Vagina (tissue), 2 donors: Measurements from ENCODE around the gene RASA3.

Experiments
- POLR2A ChIP-seq, 2 donors: fragments of 450-650 bp; IDR thresholded peaks; one replicate each; pipeline ENCODE4 v1.6.1; 2017; ENCODE audit warnings: antibody characterized with exemption in 2 of 2, mild to moderate bottlenecking in 2 of 2, moderate library complexity in 2 of 2
- POLR2AphosphoS5 ChIP-seq, 2 donors: sonication (generic); formaldehyde crosslinking; IDR thresholded peaks; one replicate each; pipeline ENCODE4 v1.9.0; 2017; ENCODE audit warnings: antibody characterized with exemption in 2 of 2, mild to moderate bottlenecking in 2 of 2, low read depth in 1 of 2; ENCODE audit not compliant: insufficient read depth in 1 of 2
- TF ChIP-seq, protein P1 (sequence below), 3 experiments: fragments of 450-650 bp in 2 of 3; fragments of 200-600 bp in 1 of 3; sonication (generic) in 1 of 3; IDR thresholded peaks; one replicate each; pipeline ENCODE4 v1.5.1; 2017 to 2019; ENCODE audit warnings: antibody characterized with exemption in 3 of 3, mild to moderate bottlenecking in 2 of 3, moderate library complexity in 2 of 3

GRCh38 chr13:114103801-114104654, 28.4 kb downstream of the RASA3 start:
- TF ChIP-seq, protein P1, sequence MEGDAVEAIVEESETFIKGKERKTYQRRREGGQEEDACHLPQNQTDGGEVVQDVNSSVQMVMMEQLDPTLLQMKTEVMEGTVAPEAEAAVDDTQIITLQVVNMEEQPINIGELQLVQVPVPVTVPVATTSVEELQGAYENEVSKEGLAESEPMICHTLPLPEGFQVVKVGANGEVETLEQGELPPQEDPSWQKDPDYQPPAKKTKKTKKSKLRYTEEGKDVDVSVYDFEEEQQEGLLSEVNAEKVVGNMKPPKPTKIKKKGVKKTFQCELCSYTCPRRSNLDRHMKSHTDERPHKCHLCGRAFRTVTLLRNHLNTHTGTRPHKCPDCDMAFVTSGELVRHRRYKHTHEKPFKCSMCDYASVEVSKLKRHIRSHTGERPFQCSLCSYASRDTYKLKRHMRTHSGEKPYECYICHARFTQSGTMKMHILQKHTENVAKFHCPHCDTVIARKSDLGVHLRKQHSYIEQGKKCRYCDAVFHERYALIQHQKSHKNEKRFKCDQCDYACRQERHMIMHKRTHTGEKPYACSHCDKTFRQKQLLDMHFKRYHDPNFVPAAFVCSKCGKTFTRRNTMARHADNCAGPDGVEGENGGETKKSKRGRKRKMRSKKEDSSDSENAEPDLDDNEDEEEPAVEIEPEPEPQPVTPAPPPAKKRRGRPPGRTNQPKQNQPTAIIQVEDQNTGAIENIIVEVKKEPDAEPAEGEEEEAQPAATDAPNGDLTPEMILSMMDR (IDR thresholded peaks at IDR 0.05): no peak
- TF ChIP-seq POLR2A (IDR thresholded peaks at IDR 0.05) (no peak), POLR2AphosphoS5 (IDR thresholded peaks at IDR 0.05; ENCODE audit: insufficient read depth in 1 of 2, low read depth in 1 of 2) (no peak)
